IMR-90 (cell line): ENCODE measurements around the gene ZZZ3.

ENCODE experiments used
- BHLHE40 ChIP-seq: fragments of 150-350 bp; IDR thresholded peaks from 2 replicates; pipeline ENCODE4 v1.6.1; 2016; ENCODE audit warnings: mild to moderate bottlenecking, low read depth, low read length
- CEBPB ChIP-seq: IDR thresholded peaks from 2 replicates; pipeline ENCODE4 v1.6.1; 2012; ENCODE audit warnings: low read depth, low read length, improper control_type of control experiment
- CTCF ChIP-seq: conservative IDR thresholded peaks from 2 replicates; pipeline ENCODE4 v1.5.1; 2012; ENCODE audit warnings: mild to moderate bottlenecking, low read depth, low read length, improper control_type of control experiment
- FOS ChIP-seq: fragments of 150-350 bp; IDR thresholded peaks from 2 replicates; pipeline ENCODE4 v1.6.1; 2016; ENCODE audit warnings: low read depth, low read length
- POLR2A ChIP-seq: IDR thresholded peaks from 2 replicates; pipeline ENCODE4 v1.6.1; 2012; ENCODE audit warnings: mild to moderate bottlenecking, low read depth, low read length
- RAD21 ChIP-seq: IDR thresholded peaks from 2 replicates; pipeline ENCODE4 v1.6.1; 2012; ENCODE audit warnings: low read length, improper control_type of control experiment
- USF2 ChIP-seq: fragments of 150-350 bp; IDR thresholded peaks from 2 replicates; pipeline ENCODE4 v1.6.1; 2017; ENCODE audit warnings: mild to moderate bottlenecking, antibody characterized with exemption, low read length, low read depth

- TF ChIP-seq RAD21 (no peak), CTCF (no peak), POLR2A (no peak), CEBPB (no peak), FOS (no peak), USF2 (no peak), BHLHE40 (no peak)
Observed at GRCh38 chr1:77680173-77680572, 2.3 kb downstream of the ZZZ3 start.
